Astrocyte of the spinal cord (primary cell): ENCODE measurements around the gene DISC1.

Experiments used
- DNase-seq: peaks from one replicate; pipeline ENCODE4 v3.0.0; 2011; ENCODE audit warnings: low read depth, low spot score
- H3K4me3 ChIP-seq: 2 replicates; pipeline ENCODE4 v1.5.1; 2011; ENCODE audit warnings: low read depth, mild to moderate bottlenecking, low read length, moderate library complexity
- CTCF ChIP-seq: IDR thresholded peaks from 2 replicates; pipeline ENCODE4 v1.5.1; 2012; ENCODE audit warnings: low read depth, mild to moderate bottlenecking, low read length, inconsistent platforms
- in situ Hi-C: cut with HindIII; loops from 2 replicates; pipeline ENCODE4 v1.10.0; 2017; ENCODE audit warnings: low sequenced_read_pairs

Gene DISC1

GRCh38 chr1:231733672-231734071, 107.1 kb downstream of the DISC1 start:
- TF ChIP-seq CTCF, result no peak
- in situ Hi-C loops, result no loop called here
- H3K4me3 ChIP-seq, result no peak overlapping the region
- DNase-seq, result no peak

- no peak for TF ChIP-seq CTCF
- DNase-seq, result no peak
- in situ Hi-C loops, result no loop called here
- H3K4me3 ChIP-seq, result no peak overlapping the region
Measured at GRCh38 chr1:231734417-231734816, 107.8 kb downstream of the DISC1 start.

- TF ChIP-seq CTCF, result no peak
- DNase-seq, result no peak
- H3K4me3 ChIP-seq, result no peak overlapping the region
- in situ Hi-C loops, result no loop called here
Measured at GRCh38 chr1:231735411-231735810, 108.8 kb downstream of the DISC1 start.

DNA sequence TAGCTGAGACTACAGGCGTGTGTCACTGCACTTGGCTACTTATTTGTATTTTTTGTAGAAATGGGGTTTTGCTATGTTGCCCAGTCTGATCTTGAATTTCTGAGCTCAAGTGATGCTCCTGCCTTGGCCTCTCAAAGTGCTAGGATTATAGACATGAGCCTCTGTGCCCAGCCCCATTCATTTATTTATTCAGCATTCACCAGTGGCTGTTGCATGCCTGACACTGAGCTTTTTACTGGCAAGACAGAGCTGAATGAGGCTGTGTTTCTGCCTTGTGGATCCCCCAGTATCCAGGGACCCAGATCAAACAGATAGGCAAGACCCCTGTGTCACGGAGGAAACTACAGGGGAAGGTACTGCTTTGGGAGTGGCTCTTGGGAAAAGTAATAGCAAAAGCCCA, 109.4 kb downstream of the DISC1 start:
- in situ Hi-C loops, result no loop called here
- no peak overlapping the region for H3K4me3 ChIP-seq
- DNase-seq, result no peak
- TF ChIP-seq CTCF, result no peak

- no peak for TF ChIP-seq CTCF
- in situ Hi-C loops, result no loop called here
- H3K4me3 ChIP-seq, result no peak overlapping the region
- no peak for DNase-seq
Measured at GRCh38 chr1:231736464-231736863, 109.9 kb downstream of the DISC1 start.

- no peak overlapping the region for H3K4me3 ChIP-seq
- no peak for TF ChIP-seq CTCF
- in situ Hi-C loops, result no loop called here
- no peak for DNase-seq
Measured at GRCh38 chr1:231738554-231738953, 112.0 kb downstream of the DISC1 start.

GRCh38 chr1:231743966-231744365, 117.4 kb downstream of the DISC1 start:
- in situ Hi-C loops, result no loop called here
- no peak for TF ChIP-seq CTCF
- H3K4me3 ChIP-seq, result no peak overlapping the region
- DNase-seq, result no peak
